Mesendoderm (in vitro differentiated cells): ENCODE measurements around the gene NDUFA7.

ENCODE experiments used
- DNase-seq: peaks from one replicate; pipeline ENCODE4 v3.0.0; 2013
- H2AK5ac ChIP-seq: 2 replicates; pipeline ENCODE4 v1.6.1; 2013; ENCODE audit warnings: low read length, inconsistent platforms
- H2BK120ac ChIP-seq: 2 replicates; pipeline ENCODE4 v1.6.1; 2013; ENCODE audit warnings: low read depth, mild to moderate bottlenecking, low read length, moderate library complexity, mixed read lengths
- H2BK15ac ChIP-seq: replicated peaks from 2 replicates; pipeline ENCODE4 v1.6.1; 2013; ENCODE audit warnings: low read depth, mild to moderate bottlenecking, moderate library complexity
- H2BK5ac ChIP-seq: 2 replicates; pipeline ENCODE4 v1.6.1; 2013; ENCODE audit warnings: low read length, inconsistent platforms
- H3K18ac ChIP-seq: 2 replicates; pipeline ENCODE4 v1.6.1; 2013; ENCODE audit warnings: mild to moderate bottlenecking, low read length, mixed read lengths
- H3K23ac ChIP-seq: one replicate; pipeline ENCODE4 v1.6.1; 2013; ENCODE audit warnings: low read length
- H3K27ac ChIP-seq: 2 replicates; pipeline ENCODE4 v1.5.1; 2013; ENCODE audit warnings: low read depth, mild to moderate bottlenecking, inconsistent platforms, low read length, moderate library complexity
- H3K27me3 ChIP-seq: 2 replicates; pipeline ENCODE4 v1.6.1; 2013; ENCODE audit warnings: low read length, control low read depth, mild to moderate bottlenecking, inconsistent platforms; ENCODE audit not compliant: insufficient read depth, poor library complexity
- H3K36me3 ChIP-seq: 2 replicates; pipeline ENCODE4 v1.6.1; 2013; ENCODE audit warnings: low read length, inconsistent platforms; ENCODE audit not compliant: control insufficient read depth, insufficient read depth
- H3K4ac ChIP-seq: one replicate; pipeline ENCODE4 v1.6.1; 2013; ENCODE audit warnings: low read depth, mild to moderate bottlenecking, low read length, moderate library complexity
- H3K4me1 ChIP-seq: 2 replicates; pipeline ENCODE4 v1.6.1; 2013; ENCODE audit warnings: low read depth, low read length, inconsistent platforms; ENCODE audit not compliant: control insufficient read depth
- H3K4me2 ChIP-seq: 2 replicates; pipeline ENCODE4 v1.6.1; 2013; ENCODE audit warnings: low read length
- H3K4me3 ChIP-seq: 2 replicates; pipeline ENCODE4 v1.5.1; 2013; ENCODE audit warnings: mild to moderate bottlenecking, low read length
- H3K56ac ChIP-seq: one replicate; pipeline ENCODE4 v1.6.1; 2013; ENCODE audit warnings: low read length
- H3K79me1 ChIP-seq: 2 replicates; pipeline ENCODE4 v1.6.1; 2013; ENCODE audit warnings: low read length, inconsistent platforms
- H3K79me2 ChIP-seq: 2 replicates; pipeline ENCODE4 v1.6.1; 2013; ENCODE audit warnings: mild to moderate bottlenecking, low read length; ENCODE audit not compliant: control insufficient read depth, insufficient read depth
- H3K9ac ChIP-seq: 2 replicates; pipeline ENCODE4 v1.6.1; 2013; ENCODE audit warnings: low read length, inconsistent platforms
- H4K5ac ChIP-seq: one replicate; pipeline ENCODE4 v1.6.1; 2013; ENCODE audit warnings: low read length
- H4K8ac ChIP-seq: one replicate; pipeline ENCODE4 v1.6.1; 2013; ENCODE audit warnings: low read depth, mild to moderate bottlenecking, control low read depth, low read length, moderate library complexity
- WGBS: extraction: QIAGEN DNeasy Blood & Tissue Kit; methylation state at CpG from one replicate; pipeline ENCODE4 v1.1.7; 2013; ENCODE audit warnings: low lambda C conversion rate, missing lambda C conversion rate; ENCODE audit not compliant: insufficient coverage; ENCODE audit errors: extremely low coverage; 5-methylcytosine and 5-hydroxymethylcytosine counted together

Gene NDUFA7

DNA sequence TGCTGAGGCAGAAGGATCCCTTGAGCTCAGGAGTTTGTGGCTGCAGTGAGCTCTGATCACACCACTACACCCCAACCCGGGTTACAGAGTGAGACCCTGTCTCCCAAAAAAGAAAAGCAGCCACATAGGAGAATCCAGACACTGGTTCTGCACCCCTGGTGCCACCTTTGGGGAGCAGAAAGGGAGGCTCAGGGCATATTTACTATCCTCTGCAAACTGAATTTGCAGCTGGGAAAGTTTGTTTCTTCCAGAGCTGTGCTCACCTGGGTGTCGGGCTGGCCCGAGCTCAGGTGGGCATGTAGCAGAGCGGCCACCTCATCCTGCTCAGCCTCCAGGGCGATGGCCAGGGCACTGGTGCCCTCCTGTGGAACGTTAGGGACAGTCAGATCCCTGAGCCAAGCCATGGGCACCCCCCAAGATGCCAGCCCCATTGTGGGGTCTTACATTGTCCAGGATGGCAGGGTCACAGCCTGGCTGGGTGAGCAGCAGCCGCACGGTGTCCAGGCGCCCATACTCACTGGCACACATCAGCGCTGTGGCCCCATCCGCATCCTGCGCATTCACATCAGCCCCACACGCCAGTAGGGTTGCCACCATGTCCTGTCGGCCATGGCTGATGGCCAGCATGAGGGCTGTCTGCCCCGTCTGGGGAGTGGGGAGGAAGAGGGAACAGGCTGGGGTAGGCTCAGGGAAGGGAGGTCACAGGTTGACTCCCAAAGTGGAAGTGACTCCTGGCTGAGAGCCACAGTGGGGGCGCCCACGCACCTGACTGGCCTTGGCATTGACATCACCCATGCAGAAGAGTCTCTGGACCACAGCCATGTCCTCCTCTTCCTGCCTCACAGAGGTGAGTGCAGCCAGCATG lies 3.2 kb upstream of the NDUFA7 start:
- H2AK5ac ChIP-seq = no peak overlapping the region
- H3K79me1 ChIP-seq = peaks cover 12% of the 10 kb centered on the region
- no peak for DNase-seq
- no peak overlapping the region for H2BK120ac ChIP-seq
- WGBS = no CpG with 5 or more reads among the region's 17 CpGs
- no peaks in the 10 kb centered on the region for H3K27me3 ChIP-seq
- no peak overlapping the region for H3K4me3 ChIP-seq
- H3K27ac ChIP-seq = no peak overlapping the region
- peaks cover 7% of the 10 kb centered on the region for H3K36me3 ChIP-seq
- H3K23ac ChIP-seq = no peak overlapping the region
- no peak overlapping the region for H2BK5ac ChIP-seq
- H3K79me2 ChIP-seq = peaks cover 26% of the 10 kb centered on the region
- H3K4ac ChIP-seq = no peak overlapping the region
- H4K5ac ChIP-seq = no peak overlapping the region
- peaks cover 6% of the 10 kb centered on the region for H3K4me1 ChIP-seq
- no peak overlapping the region for H3K9ac ChIP-seq
- H2BK15ac ChIP-seq = no peak overlapping the region
- no peak overlapping the region for H4K8ac ChIP-seq
- no peak overlapping the region for H3K56ac ChIP-seq
- no peak overlapping the region for H3K18ac ChIP-seq
- H3K4me2 ChIP-seq = no peak overlapping the region

DNA sequence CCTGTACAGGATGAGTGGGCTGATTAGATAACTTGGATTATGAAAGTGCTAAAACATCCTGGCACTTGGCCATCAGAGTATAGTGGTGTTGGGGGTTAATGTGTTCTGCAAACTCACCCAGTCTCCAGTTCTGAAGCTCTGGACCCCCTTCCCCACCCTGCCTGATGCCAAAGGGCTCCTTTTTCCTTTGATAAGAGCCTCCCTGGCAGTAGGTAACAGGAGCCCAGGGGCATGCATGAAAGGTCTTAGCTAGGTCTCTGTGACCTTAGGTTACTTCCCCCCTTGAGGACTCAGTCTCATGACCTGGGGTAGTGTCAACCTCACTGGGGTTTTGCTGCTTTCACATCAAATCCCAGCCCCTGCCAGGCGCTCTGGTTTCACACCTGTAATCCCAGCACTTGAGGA lies 2.6 kb upstream of the NDUFA7 start:
- Histone ChIP-seq H3K18ac (no peak overlapping the region), H4K5ac (no peak overlapping the region), H2BK5ac (no peak overlapping the region), H3K23ac (peak overlapping the region; percentile 45), H3K27ac (no peak overlapping the region), H3K27me3 (no peaks in the 10 kb centered on the region), H3K79me2 (peaks cover 26% of the 10 kb centered on the region), H3K79me1 (peaks cover 12% of the 10 kb centered on the region), H3K4me2 (no peak overlapping the region), H2BK120ac (no peak overlapping the region), H3K4me1 (peaks cover 6% of the 10 kb centered on the region), H3K36me3 (peaks cover 7% of the 10 kb centered on the region), H3K56ac (no peak overlapping the region), H3K9ac (no peak overlapping the region), H4K8ac (no peak overlapping the region), H3K4ac (no peak overlapping the region), H2AK5ac (no peak overlapping the region), H3K4me3 (no peak overlapping the region), H2BK15ac (no peak overlapping the region)
- DNase-seq = no peak
- WGBS = no CpG with 5 or more reads among the region's 1 CpG

DNA sequence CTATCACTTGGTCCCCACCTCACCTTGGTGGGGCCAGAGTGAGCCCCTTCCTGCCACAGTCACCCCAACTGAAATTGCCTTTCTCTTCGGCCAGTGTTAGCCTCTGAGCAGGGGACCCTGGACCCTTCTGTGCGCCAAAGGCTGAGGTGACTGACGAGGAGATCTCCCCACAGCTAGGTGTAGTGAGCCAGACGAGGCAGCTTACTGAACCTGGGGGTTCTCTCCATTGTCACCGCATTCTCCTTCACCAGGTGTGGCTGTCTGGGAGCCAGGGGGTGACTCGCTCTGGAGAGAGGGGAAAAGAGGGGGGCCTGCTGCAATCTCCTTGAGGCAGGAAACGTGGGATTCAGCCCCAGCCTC lies 1.4 kb upstream of the NDUFA7 start:
- no peak overlapping the region for H4K8ac ChIP-seq
- no peak overlapping the region for H4K5ac ChIP-seq
- peak overlapping the region; percentile 87 for H3K9ac ChIP-seq
- no peak overlapping the region for H3K27ac ChIP-seq
- peak overlapping the region; percentile 71 for H3K4me3 ChIP-seq
- peaks cover 7% of the 10 kb centered on the region for H3K36me3 ChIP-seq
- H3K4ac ChIP-seq = no peak overlapping the region
- H2BK15ac ChIP-seq = no peak overlapping the region
- no peak overlapping the region for H3K23ac ChIP-seq
- peak overlapping the region; percentile 74 for H3K4me2 ChIP-seq
- DNase-seq = no peak
- H3K79me2 ChIP-seq = peaks cover 26% of the 10 kb centered on the region
- no peak overlapping the region for H2BK5ac ChIP-seq
- peak overlapping the region; percentile 86 for H3K56ac ChIP-seq
- H2BK120ac ChIP-seq = no peak overlapping the region
- H3K27me3 ChIP-seq = no peaks in the 10 kb centered on the region
- H2AK5ac ChIP-seq = no peak overlapping the region
- no peak overlapping the region for H3K18ac ChIP-seq
- peaks cover 12% of the 10 kb centered on the region for H3K79me1 ChIP-seq
- H3K4me1 ChIP-seq = peaks cover 6% of the 10 kb centered on the region
- no CpG with 5 or more reads among the region's 7 CpGs for WGBS

DNA sequence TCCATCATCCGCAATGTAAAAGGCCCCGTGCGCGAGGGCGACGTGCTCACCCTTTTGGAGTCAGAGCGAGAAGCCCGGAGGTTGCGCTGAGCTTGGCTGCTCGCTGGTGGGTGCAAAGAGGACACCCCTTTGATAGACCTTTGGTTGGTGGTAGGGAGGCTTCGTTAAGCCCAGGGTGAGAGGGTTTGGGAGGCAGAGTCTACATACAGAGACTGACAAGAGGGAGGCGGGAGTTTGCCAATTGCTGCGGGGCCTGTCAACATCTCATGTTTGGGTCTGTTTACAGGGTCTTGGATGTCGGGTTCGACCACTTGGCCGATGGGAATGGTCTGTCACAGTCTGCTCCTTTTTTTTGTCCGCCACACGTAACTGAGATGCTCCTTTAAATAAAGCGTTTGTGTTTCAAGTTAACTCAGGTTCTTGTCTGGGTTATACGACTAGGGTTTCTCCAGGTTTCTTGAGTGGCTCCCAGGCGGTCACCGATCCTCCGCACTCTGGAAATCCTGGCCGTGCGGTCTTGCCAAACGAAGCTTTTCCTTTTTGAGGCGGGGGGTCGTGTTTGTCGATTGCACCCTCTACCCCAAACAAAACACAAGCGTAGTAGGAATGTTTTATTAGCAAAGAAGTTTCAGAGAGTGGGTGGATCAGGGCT lies 937 bp upstream of the NDUFA7 start:
- peaks cover 7% of the 10 kb centered on the region for H3K36me3 ChIP-seq
- no peak overlapping the region for H2AK5ac ChIP-seq
- no peak overlapping the region for H4K5ac ChIP-seq
- no peak for DNase-seq
- no peak overlapping the region for H2BK120ac ChIP-seq
- H3K9ac ChIP-seq = peak overlapping the region; percentile 87
- H3K23ac ChIP-seq = peak overlapping the region; percentile 3
- WGBS = no CpG with 5 or more reads among the region's 30 CpGs
- H3K4me1 ChIP-seq = peaks cover 6% of the 10 kb centered on the region
- H3K27ac ChIP-seq = no peak overlapping the region
- no peak overlapping the region for H2BK5ac ChIP-seq
- no peak overlapping the region for H2BK15ac ChIP-seq
- peaks cover 12% of the 10 kb centered on the region for H3K79me1 ChIP-seq
- no peak overlapping the region for H3K4ac ChIP-seq
- H3K18ac ChIP-seq = no peak overlapping the region
- peak overlapping the region; percentile 86 for H3K56ac ChIP-seq
- no peaks in the 10 kb centered on the region for H3K27me3 ChIP-seq
- H3K4me3 ChIP-seq = peak overlapping the region; percentile 71
- no peak overlapping the region for H4K8ac ChIP-seq
- H3K4me2 ChIP-seq = peak overlapping the region; percentile 74
- H3K79me2 ChIP-seq = peaks cover 26% of the 10 kb centered on the region

DNA sequence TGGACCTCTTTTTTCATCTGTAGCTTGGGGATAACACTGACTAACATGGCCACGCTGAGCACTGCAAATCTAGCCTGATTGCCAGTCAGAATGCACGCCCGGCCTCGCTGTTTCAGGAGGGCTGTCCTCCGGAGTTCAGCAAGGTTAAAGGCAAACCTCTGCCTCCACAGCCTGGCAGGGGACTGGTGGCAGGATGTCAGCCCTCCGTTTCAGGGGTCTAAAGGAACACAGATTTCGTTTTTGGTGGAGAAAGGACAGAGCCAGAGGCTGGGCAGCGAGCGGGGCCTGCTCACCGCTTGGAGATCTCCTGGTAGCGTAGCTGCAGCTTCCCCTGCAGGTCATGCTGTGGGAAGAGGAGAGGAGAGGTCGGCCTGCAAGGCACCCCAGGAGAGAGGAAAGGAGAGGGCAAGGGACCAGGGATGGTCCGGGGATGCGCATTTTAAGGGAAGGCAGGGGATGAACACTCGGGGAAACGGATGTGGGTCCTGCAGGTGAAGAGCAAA lies 560 bp downstream of the NDUFA7 start:
- Histone ChIP-seq H2BK5ac (peak overlapping the region; percentile 57), H3K23ac (no peak overlapping the region), H3K9ac (peak overlapping the region; percentile 91), H2AK5ac (peak overlapping the region; percentile 52), H3K36me3 (peaks cover 7% of the 10 kb centered on the region), H3K4me2 (peak overlapping the region; percentile 95), H3K18ac (peak overlapping the region; percentile 29), H3K79me2 (peaks cover 26% of the 10 kb centered on the region), H3K27me3 (no peaks in the 10 kb centered on the region), H3K4me1 (peaks cover 12% of the 10 kb centered on the region), H2BK120ac (no peak overlapping the region), H3K56ac (peak overlapping the region; percentile 96), H4K8ac (no peak overlapping the region), H2BK15ac (no peak overlapping the region), H3K4ac (peak overlapping the region; percentile 26), H4K5ac (peak overlapping the region; percentile 90), H3K4me3 (peak overlapping the region; percentile 75), H3K27ac (peak overlapping the region; percentile 33), H3K79me1 (peaks cover 12% of the 10 kb centered on the region)
- DNase-seq = peak; percentile 61
- WGBS = no CpG with 5 or more reads among the region's 16 CpGs
